ENCODE measurements around the gene MINDY2.
"Not testable (repeated sequence)": the region's sequence is repeated elsewhere in the genome, so short reads cannot be mapped to it uniquely, and the experiment has no call there.

MINDY2 gene

GRCh38 chr15:58758141-58758540, 13.0 kb upstream of the MINDY2 start:
- no peak overlapping the region for H3K9ac ChIP-seq (ENCODE audit: low read length)
- no peaks in the 10 kb centered on the region for H3K36me3 ChIP-seq (ENCODE audit: control insufficient read depth, insufficient read depth, low read length)

GRCh38 chr15:58760385-58761009, 10.6 kb upstream of the MINDY2 start:
- Histone ChIP-seq H3K36me3 (ENCODE audit: control insufficient read depth, insufficient read depth, low read length) (no peaks in the 10 kb centered on the region), H3K9me3 (ENCODE audit: control insufficient read depth, insufficient read depth, low read depth, low read length) (peaks cover 6% of the 10 kb centered on the region; the same call in 1 of the 2 replicates), H3K27me3 (ENCODE audit: control insufficient read depth, insufficient read depth, low read length) (no peaks in the 10 kb centered on the region), H3K27ac (ENCODE audit: low read depth, low read length) (no peak overlapping the region), H3K4me3 (ENCODE audit: low read depth, low read length) (no peak overlapping the region), H3K9ac (ENCODE audit: low read length) (no peak overlapping the region), H3K4me1 (ENCODE audit: control insufficient read depth, insufficient read depth, low read length) (no peaks in the 10 kb centered on the region)

More at GRCh38 chr15:58758141-58758540, 13.0 kb upstream of the MINDY2 start:
- Histone ChIP-seq H3K27ac (ENCODE audit: low read depth, low read length) (no peak overlapping the region), H3K9me3 (ENCODE audit: control insufficient read depth, insufficient read depth, low read depth, low read length) (no peaks in the 10 kb centered on the region), H3K4me1 (ENCODE audit: control insufficient read depth, insufficient read depth, low read length) (no peaks in the 10 kb centered on the region), H3K27me3 (ENCODE audit: control insufficient read depth, insufficient read depth, low read length) (no peaks in the 10 kb centered on the region), H3K4me3 (ENCODE audit: low read depth, low read length) (no peak overlapping the region)

GRCh38 chr15:58761010-58761388, 10.1 kb upstream of the MINDY2 start:
- H3K27me3 ChIP-seq (ENCODE audit: control insufficient read depth, insufficient read depth, low read length): no peaks in the 10 kb centered on the region
- H3K9me3 ChIP-seq (ENCODE audit: control insufficient read depth, insufficient read depth, low read depth, low read length): peaks cover 6% of the 10 kb centered on the region; the same call in 1 of the 2 replicates
- H3K4me3 ChIP-seq (ENCODE audit: low read depth, low read length): no peak overlapping the region
- no peak overlapping the region for H3K27ac ChIP-seq (ENCODE audit: low read depth, low read length)
- no peaks in the 10 kb centered on the region for H3K36me3 ChIP-seq (ENCODE audit: control insufficient read depth, insufficient read depth, low read length)
- no peak overlapping the region for H3K9ac ChIP-seq (ENCODE audit: low read length)
- no peaks in the 10 kb centered on the region for H3K4me1 ChIP-seq (ENCODE audit: control insufficient read depth, insufficient read depth, low read length)

GRCh38 chr15:58762285-58762684, 8.8 kb upstream of the MINDY2 start:
- H3K27ac ChIP-seq (ENCODE audit: low read depth, low read length): no peak overlapping the region
- no peak overlapping the region for H3K4me3 ChIP-seq (ENCODE audit: low read depth, low read length)
- no peaks in the 10 kb centered on the region for H3K27me3 ChIP-seq (ENCODE audit: control insufficient read depth, insufficient read depth, low read length)
- peaks cover 6% of the 10 kb centered on the region; the same call in 1 of the 2 replicates for H3K9me3 ChIP-seq (ENCODE audit: control insufficient read depth, insufficient read depth, low read depth, low read length)
- H3K36me3 ChIP-seq (ENCODE audit: control insufficient read depth, insufficient read depth, low read length): no peaks in the 10 kb centered on the region
- H3K4me1 ChIP-seq (ENCODE audit: control insufficient read depth, insufficient read depth, low read length): no peaks in the 10 kb centered on the region
- no peak overlapping the region for H3K9ac ChIP-seq (ENCODE audit: low read length)

- Histone ChIP-seq H3K4me3 (ENCODE audit: low read depth, low read length) (no peak overlapping the region), H3K36me3 (ENCODE audit: control insufficient read depth, insufficient read depth, low read length) (no peaks in the 10 kb centered on the region), H3K27me3 (ENCODE audit: control insufficient read depth, insufficient read depth, low read length) (no peaks in the 10 kb centered on the region), H3K9me3 (ENCODE audit: control insufficient read depth, insufficient read depth, low read depth, low read length) (peaks cover 6% of the 10 kb centered on the region; the same call in 1 of the 2 replicates), H3K27ac (ENCODE audit: low read depth, low read length) (no peak overlapping the region), H3K9ac (ENCODE audit: low read length) (no peak overlapping the region), H3K4me1 (ENCODE audit: control insufficient read depth, insufficient read depth, low read length) (no peaks in the 10 kb centered on the region)
These were observed 8.4 kb upstream of the MINDY2 start for GRCh38 chr15:58762731-58763130.

- H3K27me3 ChIP-seq (ENCODE audit: control insufficient read depth, insufficient read depth, low read length): no peaks in the 10 kb centered on the region
- H3K9me3 ChIP-seq (ENCODE audit: control insufficient read depth, insufficient read depth, low read depth, low read length): peaks cover 6% of the 10 kb centered on the region; the same call in 1 of the 2 replicates
- H3K4me1 ChIP-seq (ENCODE audit: control insufficient read depth, insufficient read depth, low read length): no peaks in the 10 kb centered on the region
- H3K27ac ChIP-seq (ENCODE audit: low read depth, low read length): no peak overlapping the region
- H3K36me3 ChIP-seq (ENCODE audit: control insufficient read depth, insufficient read depth, low read length): no peaks in the 10 kb centered on the region
- no peak overlapping the region for H3K4me3 ChIP-seq (ENCODE audit: low read depth, low read length)
- H3K9ac ChIP-seq (ENCODE audit: low read length): no peak overlapping the region
These were observed 6.6 kb upstream of the MINDY2 start for GRCh38 chr15:58764468-58764867.

GRCh38 chr15:58766290-58766689, 4.8 kb upstream of the MINDY2 start:
- Histone ChIP-seq H3K9ac (ENCODE audit: low read length) (no peak overlapping the region), H3K27me3 (ENCODE audit: control insufficient read depth, insufficient read depth, low read length) (no peaks in the 10 kb centered on the region), H3K27ac (ENCODE audit: low read depth, low read length) (no peak overlapping the region), H3K9me3 (ENCODE audit: control insufficient read depth, insufficient read depth, low read depth, low read length) (peaks cover 6% of the 10 kb centered on the region; the same call in 1 of the 2 replicates), H3K4me3 (ENCODE audit: low read depth, low read length) (no peak overlapping the region), H3K36me3 (ENCODE audit: control insufficient read depth, insufficient read depth, low read length) (no peaks in the 10 kb centered on the region), H3K4me1 (ENCODE audit: control insufficient read depth, insufficient read depth, low read length) (0 out of 2 replicates have a peak, but pooled peaks cover 6% of the 10 kb centered on the region)

- not testable (repeated sequence) for H3K27ac ChIP-seq (ENCODE audit: low read depth, low read length); H3K27me3 ChIP-seq (ENCODE audit: control insufficient read depth, insufficient read depth, low read length); H3K9ac ChIP-seq (ENCODE audit: low read length); H3K4me3 ChIP-seq (ENCODE audit: low read depth, low read length); H3K36me3 ChIP-seq (ENCODE audit: control insufficient read depth, insufficient read depth, low read length); H3K9me3 ChIP-seq (ENCODE audit: control insufficient read depth, insufficient read depth, low read depth, low read length)
- H3K4me1 ChIP-seq (ENCODE audit: control insufficient read depth, insufficient read depth, low read length): peaks cover 11% of the 10 kb centered on the region
These were observed 2.5 kb upstream of the MINDY2 start for GRCh38 chr15:58768601-58769004.

GRCh38 chr15:58770519-58770856, 614 bp upstream of the MINDY2 start:
- no peaks in the 10 kb centered on the region for H3K36me3 ChIP-seq (ENCODE audit: control insufficient read depth, insufficient read depth, low read length)
- H3K9me3 ChIP-seq (ENCODE audit: control insufficient read depth, insufficient read depth, low read depth, low read length): no peaks in the 10 kb centered on the region
- peaks cover 21% of the 10 kb centered on the region for H3K4me1 ChIP-seq (ENCODE audit: control insufficient read depth, insufficient read depth, low read length)
- peak overlapping the region; percentile 77 for H3K4me3 ChIP-seq (ENCODE audit: low read depth, low read length)
- peak overlapping the region; percentile 30 for H3K9ac ChIP-seq (ENCODE audit: low read length)
- no peaks in the 10 kb centered on the region for H3K27me3 ChIP-seq (ENCODE audit: control insufficient read depth, insufficient read depth, low read length)
- peak overlapping the region; percentile 10; the same call in 1 of the 2 replicates for H3K27ac ChIP-seq (ENCODE audit: low read depth, low read length)

GRCh38 chr15:58771621-58772250, 634 bp downstream of the MINDY2 start:
- peak overlapping the region; percentile 87 for H3K9ac ChIP-seq (ENCODE audit: low read length)

GRCh38 chr15:58773024-58773423, 1.9 kb downstream of the MINDY2 start:
- H3K9ac ChIP-seq (ENCODE audit: low read length): no peak overlapping the region
- H3K4me3 ChIP-seq (ENCODE audit: low read depth, low read length): peak overlapping the region; percentile 77
- H3K4me1 ChIP-seq (ENCODE audit: control insufficient read depth, insufficient read depth, low read length): peaks cover 21% of the 10 kb centered on the region
- H3K27ac ChIP-seq (ENCODE audit: low read depth, low read length): no peak overlapping the region
- H3K27me3 ChIP-seq (ENCODE audit: control insufficient read depth, insufficient read depth, low read length): no peaks in the 10 kb centered on the region
- H3K36me3 ChIP-seq (ENCODE audit: control insufficient read depth, insufficient read depth, low read length): no peaks in the 10 kb centered on the region
- no peaks in the 10 kb centered on the region for H3K9me3 ChIP-seq (ENCODE audit: control insufficient read depth, insufficient read depth, low read depth, low read length)

More at GRCh38 chr15:58771621-58772250, 634 bp downstream of the MINDY2 start:
- no peaks in the 10 kb centered on the region for H3K36me3 ChIP-seq (ENCODE audit: control insufficient read depth, insufficient read depth, low read length)
- H3K4me3 ChIP-seq (ENCODE audit: low read depth, low read length): peak overlapping the region; percentile 77
- H3K4me1 ChIP-seq (ENCODE audit: control insufficient read depth, insufficient read depth, low read length): peaks cover 21% of the 10 kb centered on the region
- H3K27me3 ChIP-seq (ENCODE audit: control insufficient read depth, insufficient read depth, low read length): no peaks in the 10 kb centered on the region
- H3K9me3 ChIP-seq (ENCODE audit: control insufficient read depth, insufficient read depth, low read depth, low read length): no peaks in the 10 kb centered on the region
- peak overlapping the region; percentile 68; the same call in 1 of the 2 replicates for H3K27ac ChIP-seq (ENCODE audit: low read depth, low read length)

Data from HUES6 (cell line).